ENCODE data around the gene HIVEP2.

Gene HIVEP2

DNA sequence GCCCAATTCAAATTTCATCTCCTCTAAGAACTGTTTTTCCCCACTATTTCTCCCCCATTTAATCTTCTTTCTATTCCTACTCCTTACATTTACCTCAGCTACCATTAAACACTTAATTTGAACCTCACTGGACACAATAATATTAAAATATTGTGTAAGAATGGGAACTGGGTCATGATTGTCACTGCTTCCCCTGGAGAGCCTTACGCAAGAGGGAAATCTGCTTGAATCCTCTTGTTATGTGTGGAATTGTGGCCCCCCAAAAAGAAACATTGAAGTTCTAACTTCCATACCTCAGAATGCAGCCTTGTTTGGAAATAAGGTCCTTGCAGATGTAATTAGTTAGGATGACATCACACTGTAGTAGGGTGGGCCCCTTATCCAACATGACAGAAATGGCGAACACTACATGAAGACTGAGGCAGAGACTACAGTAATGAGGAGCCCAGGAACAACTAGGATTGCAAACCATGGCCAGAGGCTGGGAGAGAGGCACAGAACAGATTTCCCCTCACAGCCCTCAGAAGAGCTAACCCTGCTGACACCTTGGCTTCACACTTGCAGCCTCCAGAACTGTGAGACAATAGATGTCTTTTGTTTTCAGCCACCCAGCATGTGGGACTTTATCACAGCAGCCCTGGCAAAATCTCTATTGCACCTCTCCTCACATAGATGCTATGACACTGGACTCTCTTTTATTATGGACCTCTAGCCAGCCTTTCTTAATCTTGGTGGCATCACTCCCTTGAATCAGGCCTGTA lies 29.9 kb downstream of the HIVEP2 start:
- Mint-ChIP-seq H3K4me3 (peak overlapping the region; percentile 15), H3K27ac (peak overlapping the region; percentile 10), H3K9me3 (no peaks in the 10 kb centered on the region), H3K36me3 (peaks cover 55% of the 10 kb centered on the region), H3K4me1 (peaks cover 74% of the 10 kb centered on the region)
- DNase-seq (ENCODE audit: low spot score in 2 of 2) (no peak), ATAC-seq (peak; percentile 9)

DNA sequence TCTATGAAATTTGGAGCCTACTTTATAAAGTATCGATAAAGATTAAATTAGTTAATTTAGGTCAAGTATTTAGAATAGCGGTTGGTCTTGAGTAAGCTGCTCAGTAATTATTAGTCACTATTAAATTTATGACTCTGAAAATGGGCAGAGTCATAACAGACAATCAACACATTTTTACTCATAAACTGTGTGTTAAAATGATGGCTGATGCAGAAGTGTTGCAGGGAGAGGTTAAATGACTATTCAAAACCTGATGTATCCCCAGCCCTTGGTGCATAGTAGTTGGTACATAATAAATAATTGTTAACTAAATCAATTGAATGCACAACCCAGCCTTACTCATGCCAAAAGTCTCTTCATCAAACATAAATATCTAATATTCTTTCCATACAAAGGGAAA lies 30.6 kb downstream of the HIVEP2 start:
- Mint-ChIP-seq H3K4me3 (peak overlapping the region; percentile 58), H3K27ac (no peak overlapping the region), H3K4me1 (peaks cover 77% of the 10 kb centered on the region), H3K9me3 (no peaks in the 10 kb centered on the region), H3K36me3 (peaks cover 55% of the 10 kb centered on the region)
- ATAC-seq (peak; percentile 66), DNase-seq (ENCODE audit: low spot score in 2 of 2) (no peak)

- H3K4me3 Mint-ChIP-seq, result peak overlapping the region; percentile 58
- DNase-seq (ENCODE audit: low spot score in 2 of 2) (peak; percentile 37 to 82), ATAC-seq (peak; percentile 89)
- H3K4me1 Mint-ChIP-seq, result peaks cover 70% of the 10 kb centered on the region
- no peaks in the 10 kb centered on the region for H3K9me3 Mint-ChIP-seq
- H3K27ac Mint-ChIP-seq, result peak overlapping the region; percentile 90
- peaks cover 49% of the 10 kb centered on the region for H3K36me3 Mint-ChIP-seq
Observed at GRCh38 chr6:142913511-142914047, 31.4 kb downstream of the HIVEP2 start.

DNA sequence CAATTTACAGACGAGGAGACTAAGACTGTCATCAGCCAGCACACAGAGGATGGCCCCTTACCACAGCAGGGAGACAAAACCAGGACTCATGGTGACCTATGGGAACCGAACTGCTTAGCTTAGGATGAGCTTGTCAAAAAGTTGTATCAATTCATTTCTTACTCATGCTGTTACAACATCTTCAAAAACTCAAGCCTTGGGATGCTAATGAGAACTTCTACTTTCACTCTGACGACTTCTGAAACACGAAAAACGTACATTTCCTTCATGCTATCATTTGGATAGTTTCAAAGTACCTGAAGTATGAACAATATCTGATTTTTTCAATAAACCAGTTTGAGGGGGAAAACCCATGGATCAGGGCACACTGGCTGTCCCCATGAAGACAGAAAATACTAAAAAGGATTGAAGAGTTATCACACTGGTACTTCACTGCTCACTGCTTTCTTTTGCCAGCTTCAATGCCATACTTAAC lies 31.9 kb downstream of the HIVEP2 start:
- H3K27ac Mint-ChIP-seq, result peak overlapping the region; percentile 90
- DNase-seq (ENCODE audit: low spot score in 2 of 2) (no peak), ATAC-seq (peak; percentile 74)
- peaks cover 44% of the 10 kb centered on the region for H3K36me3 Mint-ChIP-seq
- H3K4me3 Mint-ChIP-seq, result peak overlapping the region; percentile 58
- peaks cover 70% of the 10 kb centered on the region for H3K4me1 Mint-ChIP-seq
- H3K9me3 Mint-ChIP-seq, result no peaks in the 10 kb centered on the region

- ATAC-seq, result no peak
- Mint-ChIP-seq H3K9me3 (no peaks in the 10 kb centered on the region), H3K27ac (peak overlapping the region; percentile 90)
Observed at GRCh38 chr6:142912125-142912524, 32.9 kb downstream of the HIVEP2 start.

GRCh38 chr6:142911430-142911829 lies 33.5 kb downstream of the HIVEP2 start:
- DNase-seq (ENCODE audit: low spot score in 2 of 2), result no peak
- H3K27ac Mint-ChIP-seq, result no peak overlapping the region
- H3K36me3 Mint-ChIP-seq, result peaks cover 30% of the 10 kb centered on the region
- no peak for ATAC-seq
- H3K4me1 Mint-ChIP-seq, result peaks cover 77% of the 10 kb centered on the region
- H3K9me3 Mint-ChIP-seq, result no peaks in the 10 kb centered on the region
- no peak overlapping the region for H3K4me3 Mint-ChIP-seq

More at GRCh38 chr6:142912125-142912524, 32.9 kb downstream of the HIVEP2 start:
- Mint-ChIP-seq H3K4me1 (peaks cover 73% of the 10 kb centered on the region), H3K4me3 (peak overlapping the region; percentile 58), H3K36me3 (peaks cover 35% of the 10 kb centered on the region)
- no peak for DNase-seq (ENCODE audit: low spot score in 2 of 2)

DNA sequence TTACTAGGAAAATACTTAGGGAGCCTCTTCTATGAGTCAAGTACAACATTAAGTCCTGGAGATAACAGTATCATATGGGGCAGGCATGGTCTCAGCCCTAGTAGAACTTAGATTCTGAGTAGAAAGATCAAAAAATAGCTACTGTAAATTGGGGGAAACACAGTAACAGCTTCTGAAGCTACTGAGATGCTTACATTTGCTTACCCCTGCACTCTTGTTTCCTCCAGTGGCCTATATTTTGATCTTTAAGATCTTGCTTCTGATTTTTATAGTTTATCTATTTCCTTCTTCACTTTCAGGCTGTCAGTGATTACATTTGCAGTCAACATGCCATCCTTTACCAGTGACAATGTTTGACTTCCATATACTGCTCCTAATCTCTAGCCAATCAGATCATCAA lies 35.3 kb downstream of the HIVEP2 start:
- H3K4me3 Mint-ChIP-seq, result no peak overlapping the region
- peaks cover 61% of the 10 kb centered on the region for H3K4me1 Mint-ChIP-seq
- no peak overlapping the region for H3K27ac Mint-ChIP-seq

DNA sequence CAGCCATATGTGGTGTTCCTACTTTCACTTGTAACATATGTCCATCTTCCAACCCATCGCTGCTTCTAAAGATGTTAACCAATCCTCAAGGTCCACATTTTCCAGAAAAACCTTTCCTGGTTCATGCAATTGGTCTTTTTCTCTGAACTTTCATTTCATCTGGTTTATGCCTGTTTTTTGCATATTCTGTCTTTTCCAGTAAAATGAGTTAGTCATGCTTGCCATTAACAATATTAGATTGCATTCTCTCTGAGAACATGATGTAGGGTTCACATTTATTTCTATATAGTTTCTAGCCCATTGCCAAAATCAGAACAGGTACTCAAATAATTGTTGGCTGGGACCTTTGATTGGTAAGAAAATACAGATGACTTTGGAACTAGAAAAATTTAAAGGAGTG lies 36.7 kb downstream of the HIVEP2 start:
- H3K4me1 Mint-ChIP-seq, result peaks cover 64% of the 10 kb centered on the region

More for the DNA sequence above, 35.3 kb downstream of the HIVEP2 start:
- Mint-ChIP-seq H3K36me3 (peaks cover 20% of the 10 kb centered on the region), H3K9me3 (no peaks in the 10 kb centered on the region)
- DNase-seq (ENCODE audit: low spot score in 2 of 2) (no peak), ATAC-seq (no peak)

GRCh38 chr6:142907544-142907943 lies 37.4 kb downstream of the HIVEP2 start:
- Mint-ChIP-seq H3K4me1 (peaks cover 63% of the 10 kb centered on the region), H3K27ac (peak overlapping the region; percentile 89), H3K36me3 (peaks cover 5% of the 10 kb centered on the region), H3K9me3 (no peaks in the 10 kb centered on the region), H3K4me3 (peak overlapping the region; percentile 76)
- DNase-seq (ENCODE audit: low spot score in 2 of 2), result peak in 1 of 2 donors; percentile 55
- ATAC-seq, result peak; percentile 53

More for the DNA sequence above, 36.7 kb downstream of the HIVEP2 start:
- Mint-ChIP-seq H3K27ac (peak overlapping the region; percentile 89), H3K36me3 (peaks cover 12% of the 10 kb centered on the region), H3K4me3 (peak overlapping the region; percentile 76), H3K9me3 (no peaks in the 10 kb centered on the region)
- no peak for DNase-seq (ENCODE audit: low spot score in 2 of 2)
- ATAC-seq, result no peak

GRCh38 chr6:142906945-142907470 lies 38.0 kb downstream of the HIVEP2 start:
- peaks cover 63% of the 10 kb centered on the region for H3K4me1 Mint-ChIP-seq
- DNase-seq (ENCODE audit: low spot score in 2 of 2) (no peak), ATAC-seq (peak; percentile 61)
- H3K36me3 Mint-ChIP-seq, result no peaks in the 10 kb centered on the region
- no peaks in the 10 kb centered on the region for H3K9me3 Mint-ChIP-seq
- peak overlapping the region; percentile 89 for H3K27ac Mint-ChIP-seq
- peak overlapping the region; percentile 76 for H3K4me3 Mint-ChIP-seq

DNA sequence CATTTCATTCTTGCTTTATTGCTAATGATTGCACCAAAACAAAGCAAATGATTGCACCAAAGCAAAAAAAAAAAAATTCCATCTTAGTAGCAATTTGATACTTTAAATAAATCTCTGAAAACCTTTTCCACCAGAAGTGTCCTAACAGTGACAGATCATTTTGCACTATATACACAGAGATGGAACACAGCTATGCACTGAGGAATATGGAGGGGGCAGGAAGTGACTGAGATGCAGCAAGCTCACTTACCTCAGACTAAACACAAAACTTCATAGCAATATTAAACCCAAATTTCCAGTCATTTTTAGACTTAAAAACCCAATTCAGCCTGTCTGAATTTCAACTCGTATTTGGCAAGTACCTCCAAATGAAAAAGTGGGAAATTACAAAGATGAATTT lies 41.2 kb downstream of the HIVEP2 start:
- Mint-ChIP-seq H3K9me3 (no peaks in the 10 kb centered on the region), H3K4me1 (peaks cover 54% of the 10 kb centered on the region)
- no peak for DNase-seq (ENCODE audit: low spot score in 2 of 2)

DNA sequence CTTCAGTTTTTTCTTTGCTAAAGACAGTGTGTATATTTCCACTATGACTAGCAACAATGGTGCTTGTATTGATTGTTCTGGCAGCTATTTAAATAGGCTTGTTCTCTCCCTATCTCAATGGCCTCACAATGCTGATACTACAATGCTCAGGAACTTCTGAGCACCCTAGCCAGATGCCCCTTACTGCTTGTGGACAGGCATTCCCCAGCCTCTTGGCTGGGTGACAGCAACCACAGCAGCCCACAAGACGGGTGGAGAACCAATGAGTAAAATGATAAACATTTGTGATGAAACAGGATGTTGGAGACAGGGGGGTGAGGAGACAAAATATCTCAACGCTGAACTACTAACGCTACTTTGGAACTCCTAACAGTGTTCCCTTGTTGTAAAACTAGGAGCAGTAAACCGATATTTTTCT lies 42.3 kb downstream of the HIVEP2 start:
- Mint-ChIP-seq H3K9me3 (no peaks in the 10 kb centered on the region), H3K36me3 (peaks cover 6% of the 10 kb centered on the region), H3K4me3 (peak overlapping the region; percentile 62), H3K4me1 (peaks cover 45% of the 10 kb centered on the region), H3K27ac (peak overlapping the region; percentile 89)
- DNase-seq (ENCODE audit: low spot score in 2 of 2), result peak; percentile 55 to 85
- peak; percentile 90 for ATAC-seq

More for the DNA sequence above, 41.2 kb downstream of the HIVEP2 start:
- ATAC-seq, result peak; percentile 61
- peaks cover 6% of the 10 kb centered on the region for H3K36me3 Mint-ChIP-seq
- peak overlapping the region; percentile 62 for H3K4me3 Mint-ChIP-seq
- peak overlapping the region; percentile 89 for H3K27ac Mint-ChIP-seq

- H3K27ac Mint-ChIP-seq, result no peak overlapping the region
Observed at GRCh38 chr6:142901611-142902010, 43.4 kb downstream of the HIVEP2 start.

GRCh38 chr6:142900227-142900971 lies 44.6 kb downstream of the HIVEP2 start:
- no peak for ATAC-seq
- H3K4me1 Mint-ChIP-seq, result peaks cover 31% of the 10 kb centered on the region
- H3K9me3 Mint-ChIP-seq, result no peaks in the 10 kb centered on the region
- no peak overlapping the region for H3K4me3 Mint-ChIP-seq
- peaks cover 14% of the 10 kb centered on the region for H3K36me3 Mint-ChIP-seq
- no peak overlapping the region for H3K27ac Mint-ChIP-seq
- DNase-seq (ENCODE audit: low spot score in 2 of 2), result no peak

More at GRCh38 chr6:142901611-142902010, 43.4 kb downstream of the HIVEP2 start:
- Mint-ChIP-seq H3K4me1 (peaks cover 35% of the 10 kb centered on the region), H3K36me3 (peaks cover 6% of the 10 kb centered on the region), H3K9me3 (no peaks in the 10 kb centered on the region), H3K4me3 (peak overlapping the region; percentile 62)
- ATAC-seq (no peak), DNase-seq (ENCODE audit: low spot score in 2 of 2) (no peak)

Data from stimulated activated effector memory CD8-positive, alpha-beta T cell treated with anti-CD3 and anti-CD28 coated beads, Interleukin-12 subunit alpha, Interleukin-12 subunit beta, amount 100 ng/mL, for 72 hours (primary cell).